Chondrocyte (in vitro differentiated cells): ENCODE results near the gene NTRK3. TPM values are rescaled to one million over a fixed set of nuclear protein-coding genes. Genes with fewer than 3 reads are reported as not detected.
A peak's percentile ranks its signal among the peaks of the same experiment; 100 is the strongest.

Experiments used
- DNase-seq: peaks from one replicate; pipeline ENCODE4 v3.0.0; 2021; ENCODE audit warnings: mixed read lengths, low spot score
- H3K27ac Mint-ChIP-seq: one replicate; pipeline ENCODE4 v1.8.0; 2021; ENCODE audit warnings: mild to moderate bottlenecking, moderate library complexity, mixed read lengths; ENCODE audit not compliant: unreplicated experiment
- H3K27me3 Mint-ChIP-seq: 2 replicates; pipeline ENCODE4 v1.8.0; 2021; ENCODE audit warnings: low read depth, mixed read lengths
- H3K36me3 Mint-ChIP-seq: 2 replicates; pipeline ENCODE4 v1.8.0; 2021; ENCODE audit warnings: low read depth, mixed read lengths
- H3K4me1 Mint-ChIP-seq: 2 replicates; pipeline ENCODE4 v1.8.0; 2021; ENCODE audit warnings: low read depth, mild to moderate bottlenecking, mixed read lengths
- H3K4me3 Mint-ChIP-seq: one replicate; pipeline ENCODE4 v1.8.0; 2021; ENCODE audit warnings: mild to moderate bottlenecking, moderate library complexity, mixed read lengths; ENCODE audit not compliant: unreplicated experiment
- H3K9me3 Mint-ChIP-seq: 2 replicates; pipeline ENCODE4 v1.8.0; 2021; ENCODE audit warnings: low read depth, mixed read lengths
- CTCF ChIP-seq: fragments of 200-600 bp; sonication (generic); IDR thresholded peaks from 2 replicates; pipeline ENCODE4 v1.5.0; 2021; ENCODE audit warnings: antibody characterized with exemption, mild to moderate bottlenecking, moderate library complexity
- total RNA-seq: library from RNA; stranded (reverse); gene quantifications from 3 replicates; pipeline ENCODE4 v1.2.1, GENCODE V29; 2021

NTRK3 gene
- total RNA-seq, 1 donor from 2014 or later: not detected

GRCh38 chr15:88243895-88244787, 12.4 kb downstream of the NTRK3 start:
- Mint-ChIP-seq H3K27ac (no peak overlapping the region), H3K4me1 (peaks cover 4% of the 10 kb centered on the region), H3K27me3 (peaks cover 23% of the 10 kb centered on the region), H3K36me3 (no peaks in the 10 kb centered on the region), H3K9me3 (no peaks in the 10 kb centered on the region), H3K4me3 (no peak overlapping the region)
- no peak for DNase-seq
- TF ChIP-seq CTCF: peak; percentile 64

GRCh38 chr15:88242586-88243555, 13.7 kb downstream of the NTRK3 start:
- DNase-seq: no peak
- H3K27me3 Mint-ChIP-seq: peaks cover 21% of the 10 kb centered on the region
- no peaks in the 10 kb centered on the region for H3K36me3 Mint-ChIP-seq
- H3K27ac Mint-ChIP-seq: no peak overlapping the region
- H3K9me3 Mint-ChIP-seq: peaks cover 4% of the 10 kb centered on the region
- no peak for TF ChIP-seq CTCF
- H3K4me3 Mint-ChIP-seq: no peak overlapping the region
- peaks cover 12% of the 10 kb centered on the region for H3K4me1 Mint-ChIP-seq

- TF ChIP-seq CTCF: no peak
- peaks cover 10% of the 10 kb centered on the region for H3K27me3 Mint-ChIP-seq
- no peak overlapping the region for H3K27ac Mint-ChIP-seq
- H3K36me3 Mint-ChIP-seq: no peaks in the 10 kb centered on the region
- H3K9me3 Mint-ChIP-seq: peaks cover 4% of the 10 kb centered on the region
- DNase-seq: no peak
- no peak overlapping the region for H3K4me3 Mint-ChIP-seq
- peaks cover 12% of the 10 kb centered on the region for H3K4me1 Mint-ChIP-seq
Observed at GRCh38 chr15:88241461-88241860, 15.1 kb downstream of the NTRK3 start.

- Mint-ChIP-seq H3K4me3 (no peak overlapping the region), H3K9me3 (peaks cover 4% of the 10 kb centered on the region), H3K27me3 (peaks cover 8% of the 10 kb centered on the region), H3K27ac (no peak overlapping the region), H3K4me1 (peaks cover 12% of the 10 kb centered on the region), H3K36me3 (no peaks in the 10 kb centered on the region)
- DNase-seq: no peak
- TF ChIP-seq CTCF: no peak
Observed at GRCh38 chr15:88241060-88241459, 15.5 kb downstream of the NTRK3 start.

GRCh38 chr15:88239594-88239993, 16.9 kb downstream of the NTRK3 start:
- H3K36me3 Mint-ChIP-seq: no peaks in the 10 kb centered on the region
- H3K4me3 Mint-ChIP-seq: no peak overlapping the region
- TF ChIP-seq CTCF: no peak
- H3K9me3 Mint-ChIP-seq: peaks cover 4% of the 10 kb centered on the region
- H3K4me1 Mint-ChIP-seq: peaks cover 12% of the 10 kb centered on the region
- H3K27me3 Mint-ChIP-seq: peaks cover 7% of the 10 kb centered on the region
- DNase-seq: no peak
- peak overlapping the region; percentile 75 for H3K27ac Mint-ChIP-seq
